Measurements from ENCODE around the gene ALOX5AP. TPM values are rescaled to one million over a fixed set of nuclear protein-coding genes. Genes with fewer than 3 reads are reported as not detected.

Gene ALOX5AP
- total and polyA plus RNA-seq, 5 donors: 1.9 to 12.4 (median 7.9) TPM

GRCh38 chr13:30770929-30771328 is 35.6 kb downstream of the ALOX5AP start:
- ATAC-seq (no peak), DNase-seq (no peak)
- H3K9me3 ChIP-seq (ENCODE audit: control insufficient read depth, low read length): no peaks in the 10 kb centered on the region
- H3K4me3 ChIP-seq (ENCODE audit: low read length): no peak overlapping the region
- no peaks in the 10 kb centered on the region for H3K4me1 ChIP-seq (ENCODE audit: control insufficient read depth, insufficient read depth, low read length)
- 91% methylated on average over 4 of the region's 4 CpGs for WGBS
- H3K27ac ChIP-seq (ENCODE audit: low read length): no peak overlapping the region
- H3K27me3 ChIP-seq (ENCODE audit: control insufficient read depth, insufficient read depth): no peaks in the 10 kb centered on the region
- intact Hi-C loops (cut with DNase I): no loop called here

DNA sequence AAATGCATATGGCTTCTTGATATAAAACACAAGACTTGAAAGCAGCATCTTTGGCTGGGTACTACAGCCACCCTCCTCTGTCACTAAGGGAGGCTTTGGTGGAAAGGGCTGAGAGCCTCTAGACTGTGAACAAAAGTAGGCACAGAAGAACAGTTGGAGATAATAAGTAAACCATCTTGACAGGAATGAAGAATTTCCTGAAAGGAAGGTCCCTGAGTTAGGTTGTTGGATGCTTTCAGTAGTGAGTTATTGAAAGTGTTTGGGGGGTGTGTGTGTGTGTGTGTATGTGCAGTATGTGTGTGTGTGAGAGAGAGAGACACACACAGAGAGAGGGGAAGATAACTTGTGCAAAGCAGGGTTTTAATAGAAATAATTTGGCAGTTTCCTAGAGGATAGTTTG is 38.2 kb downstream of the ALOX5AP start:
- Histone ChIP-seq H3K27ac (ENCODE audit: low read length) (no peak overlapping the region), H3K4me1 (ENCODE audit: control insufficient read depth, insufficient read depth, low read length) (no peaks in the 10 kb centered on the region), H3K9me3 (ENCODE audit: control insufficient read depth, low read length) (no peaks in the 10 kb centered on the region), H3K4me3 (ENCODE audit: low read length) (no peak overlapping the region), H3K27me3 (ENCODE audit: control insufficient read depth, insufficient read depth) (no peaks in the 10 kb centered on the region)
- intact Hi-C loops (cut with DNase I): no loop called here
- no peak for DNase-seq
- ATAC-seq: no peak

DNA sequence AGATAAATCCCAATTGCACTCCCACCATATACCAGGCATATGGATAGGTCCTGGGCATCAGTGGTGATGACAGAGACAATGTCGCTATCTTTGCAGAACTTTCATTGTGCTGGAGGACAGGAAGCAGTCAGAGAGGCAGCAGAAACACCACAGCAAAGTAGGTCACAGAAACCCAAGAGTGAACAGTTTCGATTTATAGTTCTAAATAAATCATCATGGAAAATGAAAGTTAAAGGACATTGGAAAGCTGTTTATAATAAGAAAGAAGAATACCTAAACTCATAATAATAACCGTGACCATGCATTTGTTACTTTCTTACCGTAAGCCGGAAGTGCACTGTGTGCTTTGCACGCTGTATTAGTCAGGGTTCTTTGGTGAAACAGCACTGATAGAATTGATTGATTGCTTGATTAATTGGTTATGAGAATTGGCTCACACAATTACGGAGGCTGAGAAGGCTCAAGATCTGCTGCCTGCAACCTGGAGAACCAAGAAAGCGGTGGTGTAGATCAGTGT is 38.9 kb downstream of the ALOX5AP start:
- no peaks in the 10 kb centered on the region for H3K4me1 ChIP-seq (ENCODE audit: control insufficient read depth, insufficient read depth, low read length)
- H3K27me3 ChIP-seq (ENCODE audit: control insufficient read depth, insufficient read depth): no peaks in the 10 kb centered on the region
- no peak for DNase-seq
- no peak for ATAC-seq
- intact Hi-C loops (cut with DNase I): no loop called here
- H3K9me3 ChIP-seq (ENCODE audit: control insufficient read depth, low read length): no peaks in the 10 kb centered on the region
- H3K27ac ChIP-seq (ENCODE audit: low read length): no peak overlapping the region
- WGBS: 93% methylated on average over 8 of the region's 8 CpGs
- H3K4me3 ChIP-seq (ENCODE audit: low read length): no peak overlapping the region

DNA sequence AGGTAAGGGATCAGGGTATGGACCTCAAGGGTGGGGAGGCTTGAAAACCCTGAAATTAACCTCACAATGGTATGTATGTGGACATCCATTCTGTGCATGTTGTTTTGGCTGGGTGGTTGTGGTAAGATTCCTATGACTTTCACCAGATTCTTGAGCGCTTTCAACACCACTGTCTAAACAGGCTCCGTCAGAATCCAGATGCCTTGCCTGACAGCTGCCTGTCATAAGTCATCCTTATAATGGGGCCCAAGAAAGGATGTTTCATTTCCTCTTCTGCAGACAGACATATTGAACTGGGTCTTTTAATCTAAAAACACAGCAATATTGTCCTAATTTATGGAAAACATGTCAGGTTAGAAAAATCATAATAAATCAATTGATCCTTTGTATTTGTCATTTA is 41.3 kb downstream of the ALOX5AP start:
- ATAC-seq (no peak), DNase-seq (no peak)
- H3K27me3 ChIP-seq (ENCODE audit: control insufficient read depth, insufficient read depth): no peaks in the 10 kb centered on the region
- H3K9me3 ChIP-seq (ENCODE audit: control insufficient read depth, low read length): no peaks in the 10 kb centered on the region
- intact Hi-C loops (cut with DNase I): no loop called here
- H3K27ac ChIP-seq (ENCODE audit: low read length): no peak overlapping the region
- H3K4me1 ChIP-seq (ENCODE audit: control insufficient read depth, insufficient read depth, low read length): no peaks in the 10 kb centered on the region
- WGBS: 80% methylated on average over 2 of the region's 2 CpGs
- no peak overlapping the region for H3K4me3 ChIP-seq (ENCODE audit: low read length)

DNA sequence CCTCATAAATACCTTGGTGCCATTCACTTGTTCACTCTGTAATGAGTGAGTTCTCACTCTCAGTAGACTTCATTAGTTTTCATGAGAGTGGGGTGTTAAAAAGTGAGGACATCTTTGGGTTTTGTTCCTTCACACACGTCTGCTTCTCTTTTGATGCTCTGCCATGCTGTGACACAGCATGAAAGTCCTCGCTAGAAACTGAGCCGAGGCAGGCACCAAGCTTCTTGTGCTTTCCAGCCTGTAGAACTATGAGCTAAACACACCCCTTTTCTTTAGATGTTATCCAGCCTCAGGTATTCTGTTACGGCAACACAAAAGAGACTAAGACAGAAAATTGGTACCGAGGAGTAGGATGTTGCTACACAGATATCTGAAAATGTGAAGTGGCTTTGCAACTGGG is 43.7 kb downstream of the ALOX5AP start:
- intact Hi-C loops (cut with DNase I): no loop called here
- Histone ChIP-seq H3K27me3 (ENCODE audit: control insufficient read depth, insufficient read depth) (no peaks in the 10 kb centered on the region), H3K27ac (ENCODE audit: low read length) (no peak overlapping the region), H3K4me1 (ENCODE audit: control insufficient read depth, insufficient read depth, low read length) (no peaks in the 10 kb centered on the region), H3K4me3 (ENCODE audit: low read length) (no peak overlapping the region), H3K9me3 (ENCODE audit: control insufficient read depth, low read length) (no peaks in the 10 kb centered on the region)
- ATAC-seq (no peak), DNase-seq (no peak)
- 77% methylated on average over 5 of the region's 5 CpGs for WGBS

GRCh38 chr13:30779608-30780007 is 44.3 kb downstream of the ALOX5AP start:
- no peaks in the 10 kb centered on the region for H3K9me3 ChIP-seq (ENCODE audit: control insufficient read depth, low read length)
- WGBS: 80% methylated on average over 3 of the region's 3 CpGs

DNA sequence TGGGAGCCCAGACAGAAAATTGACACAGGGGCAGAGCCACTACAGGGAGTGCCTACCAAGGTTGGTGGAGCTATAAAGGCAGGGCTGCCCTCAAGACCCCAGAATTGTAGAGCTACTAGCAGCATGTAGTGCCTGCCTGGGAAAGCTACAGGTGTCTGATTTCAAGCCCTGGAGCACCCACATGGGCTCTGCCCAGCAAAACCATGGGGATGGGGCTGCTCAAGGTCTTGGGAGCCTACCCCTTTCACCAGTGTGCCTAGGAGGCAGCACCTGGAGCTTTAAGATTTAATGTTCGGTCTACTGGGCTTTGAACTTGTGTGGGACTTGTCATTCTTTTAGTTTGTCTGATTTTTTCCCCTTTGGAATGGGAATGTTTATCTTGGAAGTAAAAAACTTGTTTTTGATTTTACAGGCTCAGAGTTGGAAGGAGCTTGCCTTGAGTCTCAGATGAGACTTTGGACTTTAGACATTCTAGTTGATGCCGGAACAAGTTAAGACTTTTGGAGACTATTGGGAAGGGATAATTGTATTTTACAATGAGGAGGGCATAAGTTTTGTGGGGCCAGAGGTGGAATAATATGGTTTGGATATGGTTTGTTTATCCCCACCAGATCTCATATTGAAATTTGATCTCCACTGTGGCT is 45.1 kb downstream of the ALOX5AP start:
- Histone ChIP-seq H3K9me3 (ENCODE audit: control insufficient read depth, low read length) (no peaks in the 10 kb centered on the region), H3K4me1 (ENCODE audit: control insufficient read depth, insufficient read depth, low read length) (no peaks in the 10 kb centered on the region), H3K4me3 (ENCODE audit: low read length) (no peak overlapping the region), H3K27ac (ENCODE audit: low read length) (no peak overlapping the region), H3K27me3 (ENCODE audit: control insufficient read depth, insufficient read depth) (no peaks in the 10 kb centered on the region)
- intact Hi-C loops (cut with DNase I): no loop called here
- ATAC-seq (peak in 1 of 2 donors; percentile 22), DNase-seq (no peak)
- WGBS: 59% methylated on average over 2 of the region's 2 CpGs

More at GRCh38 chr13:30779608-30780007, 44.3 kb downstream of the ALOX5AP start:
- Histone ChIP-seq H3K27ac (ENCODE audit: low read length) (no peak overlapping the region), H3K4me1 (ENCODE audit: control insufficient read depth, insufficient read depth, low read length) (no peaks in the 10 kb centered on the region), H3K27me3 (ENCODE audit: control insufficient read depth, insufficient read depth) (no peaks in the 10 kb centered on the region), H3K4me3 (ENCODE audit: low read length) (no peak overlapping the region)
- intact Hi-C loops (cut with DNase I): no loop called here
- DNase-seq (no peak), ATAC-seq (no peak)

GRCh38 chr13:30785191-30785850 is 50.0 kb downstream of the ALOX5AP start:
- ATAC-seq (no peak), DNase-seq (no peak)
- intact Hi-C loops (cut with DNase I): no loop called here
- Histone ChIP-seq H3K27me3 (ENCODE audit: control insufficient read depth, insufficient read depth) (no peaks in the 10 kb centered on the region), H3K27ac (ENCODE audit: low read length) (no peak overlapping the region), H3K4me1 (ENCODE audit: control insufficient read depth, insufficient read depth, low read length) (no peaks in the 10 kb centered on the region), H3K9me3 (ENCODE audit: control insufficient read depth, low read length) (no peaks in the 10 kb centered on the region), H3K4me3 (ENCODE audit: low read length) (no peak overlapping the region)
- WGBS: 68% methylated on average over 8 of the region's 8 CpGs

DNA sequence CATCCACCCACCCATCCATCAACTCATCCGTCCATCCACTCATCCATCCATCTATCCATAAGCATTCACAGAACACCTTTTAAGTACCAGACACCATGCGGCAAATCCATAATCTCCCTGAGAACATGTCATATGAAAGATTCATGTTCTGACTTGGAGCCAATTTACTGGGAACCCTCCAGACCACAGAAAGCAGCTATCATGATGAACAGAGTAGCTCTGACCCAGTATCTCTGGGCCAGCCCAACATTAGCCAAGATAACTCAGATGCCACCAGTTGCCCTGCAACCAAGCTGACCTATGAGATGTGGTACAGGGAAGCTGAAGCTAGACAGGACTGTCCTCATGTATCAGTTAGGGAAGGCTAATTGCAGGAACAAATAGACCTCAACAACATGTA is 51.3 kb downstream of the ALOX5AP start:
- Histone ChIP-seq H3K27ac (ENCODE audit: low read length) (no peak overlapping the region), H3K4me3 (ENCODE audit: low read length) (no peak overlapping the region), H3K9me3 (ENCODE audit: control insufficient read depth, low read length) (no peaks in the 10 kb centered on the region), H3K27me3 (ENCODE audit: control insufficient read depth, insufficient read depth) (no peaks in the 10 kb centered on the region), H3K4me1 (ENCODE audit: control insufficient read depth, insufficient read depth, low read length) (no peaks in the 10 kb centered on the region)
- intact Hi-C loops (cut with DNase I): no loop called here
- no peak for DNase-seq
- no peak for ATAC-seq
- 96% methylated on average over 2 of the region's 2 CpGs for WGBS

- no peaks in the 10 kb centered on the region for H3K4me1 ChIP-seq (ENCODE audit: control insufficient read depth, insufficient read depth, low read length)
- DNase-seq: no peak
- H3K9me3 ChIP-seq (ENCODE audit: control insufficient read depth, low read length): no peaks in the 10 kb centered on the region
- no peak overlapping the region for H3K4me3 ChIP-seq (ENCODE audit: low read length)
- no peak for ATAC-seq
- no peak overlapping the region for H3K27ac ChIP-seq (ENCODE audit: low read length)
- H3K27me3 ChIP-seq (ENCODE audit: control insufficient read depth, insufficient read depth): no peaks in the 10 kb centered on the region
- intact Hi-C loops (cut with DNase I): no loop called here
- WGBS: 82% methylated on average over 14 of the region's 14 CpGs
Observed at GRCh38 chr13:30787738-30788525, 52.6 kb downstream of the ALOX5AP start.

GRCh38 chr13:30789166-30789862 is 54.0 kb downstream of the ALOX5AP start:
- no peak overlapping the region for H3K4me3 ChIP-seq (ENCODE audit: low read length)

More at GRCh38 chr13:30789166-30789862, 54.0 kb downstream of the ALOX5AP start:
- no peak for DNase-seq
- H3K27me3 ChIP-seq (ENCODE audit: control insufficient read depth, insufficient read depth): no peaks in the 10 kb centered on the region
- no peaks in the 10 kb centered on the region for H3K4me1 ChIP-seq (ENCODE audit: control insufficient read depth, insufficient read depth, low read length)
- 86% methylated on average over 3 of the region's 3 CpGs for WGBS
- intact Hi-C loops (cut with DNase I): no loop called here
- H3K27ac ChIP-seq (ENCODE audit: low read length): no peak overlapping the region
- H3K9me3 ChIP-seq (ENCODE audit: control insufficient read depth, low read length): no peaks in the 10 kb centered on the region
- ATAC-seq: no peak

Data from right cardiac atrium (tissue), 5 donors.